Smooth muscle cell (in vitro differentiated cells): ENCODE results near the gene FBXO30. TPM values are rescaled to one million over a fixed set of nuclear protein-coding genes. Genes with fewer than 3 reads are reported as not detected.

Source experiments
- DNase-seq: peaks from one replicate; lab custom pipeline; 2025; ENCODE audit not compliant: unreplicated experiment; lab: John Stamatoyannopoulos, UW
- H2AFZ ChIP-seq: fragments of 200-600 bp; sonication (generic); 2 replicates; pipeline ENCODE4 v1.6.0; 2016; ENCODE audit warnings: antibody characterized with exemption, low read depth, mild to moderate bottlenecking
- H3F3A ChIP-seq: fragments of 200-600 bp; sonication (generic); 2 replicates; pipeline ENCODE4 v1.6.0; 2017; ENCODE audit warnings: antibody characterized with exemption, low read depth
- H3K27ac ChIP-seq: fragments of 200-600 bp; sonication (generic); 2 replicates; pipeline ENCODE4 v1.5.1; 2016; ENCODE audit warnings: low read depth, mild to moderate bottlenecking
- H3K27me3 ChIP-seq: fragments of 200-600 bp; sonication (generic); 2 replicates; pipeline ENCODE4 v1.6.1; 2016; ENCODE audit warnings: low read depth, mild to moderate bottlenecking
- H3K36me3 ChIP-seq: fragments of 200-600 bp; sonication (generic); 2 replicates; pipeline ENCODE4 v1.5.1; 2016; ENCODE audit warnings: low read depth
- H3K4me1 ChIP-seq: fragments of 200-600 bp; sonication (generic); 2 replicates; pipeline ENCODE4 v1.5.1; 2016; ENCODE audit warnings: low read depth
- H3K4me2 ChIP-seq: fragments of 200-600 bp; sonication (generic); 2 replicates; pipeline ENCODE4 v1.6.0; 2016; ENCODE audit warnings: mild to moderate bottlenecking
- H3K4me3 ChIP-seq: fragments of 200-600 bp; sonication (generic); 2 replicates; pipeline ENCODE4 v1.5.1; 2016; ENCODE audit warnings: mild to moderate bottlenecking
- H3K79me2 ChIP-seq: fragments of 200-600 bp; sonication (generic); 2 replicates; pipeline ENCODE4 v1.6.0; 2016; ENCODE audit warnings: low read depth, mild to moderate bottlenecking
- H3K9ac ChIP-seq: fragments of 200-600 bp; sonication (generic); 2 replicates; pipeline ENCODE4 v1.6.0; 2016; ENCODE audit warnings: low read depth
- H3K9me3 ChIP-seq: fragments of 200-600 bp; sonication (generic); replicated peaks from 2 replicates; pipeline ENCODE4 v1.5.1; 2016; ENCODE audit warnings: low read depth
- H4K20me1 ChIP-seq: fragments of 200-600 bp; sonication (generic); 2 replicates; pipeline ENCODE4 v1.6.0; 2016; ENCODE audit warnings: low read depth
- WGBS: methylation state at CpG from one replicate; pipeline ENCODE4 v1.1.7; 2016; ENCODE audit warnings: low lambda C conversion rate; 5-methylcytosine and 5-hydroxymethylcytosine counted together
- polyA plus RNA-seq: library from polyadenylated mRNA; unstranded; fragments of >200 nt; fragmentation: Nextera tagmentation; extraction: Ambion mirVana; gene quantifications from 2 replicates; pipeline ENCODE4 v1.2.1, GENCODE V29; 2016
- total RNA-seq: library from RNA; depleted of rRNA; stranded (reverse); fragments of >200 nt; gene quantifications from 2 replicates; pipeline ENCODE4 v1.2.3, GENCODE V29; 2014
- TF ChIP-seq, protein P1 (sequence below): fragments of 200-600 bp; sonication (generic); IDR thresholded peaks from 2 replicates; pipeline ENCODE4 v1.5.1; 2017; ENCODE audit warnings: borderline replicate concordance, mild to moderate bottlenecking, antibody characterized with exemption; ENCODE audit not compliant: insufficient read depth, poor library complexity, severe bottlenecking

Gene FBXO30
- total and polyA plus RNA-seq, 2 experiments from 2014 or later = 3.1 to 10.3 TPM

- Histone ChIP-seq H3K27me3 (no peaks in the 10 kb centered on the region), H4K20me1 (no peaks in the 10 kb centered on the region), H2AFZ (peak overlapping the region; percentile 45), H3K79me2 (no peaks in the 10 kb centered on the region), H3K4me2 (no peak overlapping the region), H3F3A (no peaks in the 10 kb centered on the region), H3K36me3 (no peaks in the 10 kb centered on the region), H3K4me1 (no peaks in the 10 kb centered on the region), H3K27ac (no peak overlapping the region), H3K9me3 (no peaks in the 10 kb centered on the region), H3K9ac (no peak overlapping the region), H3K4me3 (no peak overlapping the region)
- TF ChIP-seq, protein P1, sequence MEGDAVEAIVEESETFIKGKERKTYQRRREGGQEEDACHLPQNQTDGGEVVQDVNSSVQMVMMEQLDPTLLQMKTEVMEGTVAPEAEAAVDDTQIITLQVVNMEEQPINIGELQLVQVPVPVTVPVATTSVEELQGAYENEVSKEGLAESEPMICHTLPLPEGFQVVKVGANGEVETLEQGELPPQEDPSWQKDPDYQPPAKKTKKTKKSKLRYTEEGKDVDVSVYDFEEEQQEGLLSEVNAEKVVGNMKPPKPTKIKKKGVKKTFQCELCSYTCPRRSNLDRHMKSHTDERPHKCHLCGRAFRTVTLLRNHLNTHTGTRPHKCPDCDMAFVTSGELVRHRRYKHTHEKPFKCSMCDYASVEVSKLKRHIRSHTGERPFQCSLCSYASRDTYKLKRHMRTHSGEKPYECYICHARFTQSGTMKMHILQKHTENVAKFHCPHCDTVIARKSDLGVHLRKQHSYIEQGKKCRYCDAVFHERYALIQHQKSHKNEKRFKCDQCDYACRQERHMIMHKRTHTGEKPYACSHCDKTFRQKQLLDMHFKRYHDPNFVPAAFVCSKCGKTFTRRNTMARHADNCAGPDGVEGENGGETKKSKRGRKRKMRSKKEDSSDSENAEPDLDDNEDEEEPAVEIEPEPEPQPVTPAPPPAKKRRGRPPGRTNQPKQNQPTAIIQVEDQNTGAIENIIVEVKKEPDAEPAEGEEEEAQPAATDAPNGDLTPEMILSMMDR = no peak
- no peak for DNase-seq
- 94% methylated on average over 4 of the region's 4 CpGs for WGBS
These were observed 56.5 kb downstream of the FBXO30 start for GRCh38 chr6:145758113-145758512.

DNA sequence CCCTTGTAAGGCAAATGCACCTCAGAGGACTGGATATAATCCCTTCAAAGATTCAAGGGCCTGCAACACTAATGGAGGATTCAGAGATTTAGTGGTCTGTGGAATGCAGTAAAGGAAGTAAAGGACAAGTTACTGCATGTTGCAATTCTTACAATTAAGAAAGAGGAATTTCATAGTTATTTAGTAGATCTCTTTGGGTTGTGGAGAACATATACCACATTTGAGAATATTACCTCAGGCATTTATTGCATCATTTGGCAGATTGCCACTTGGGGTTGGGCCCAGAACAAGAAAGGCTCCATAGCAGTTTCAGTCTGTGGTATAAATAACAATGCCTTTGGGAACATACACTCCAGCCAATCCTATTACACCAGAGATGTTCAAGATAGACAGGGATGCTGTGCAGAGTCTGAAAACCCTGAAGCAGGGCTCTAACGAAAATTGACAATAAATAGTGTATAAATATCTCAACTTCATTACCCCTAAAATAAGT, 58.4 kb downstream of the FBXO30 start:
- Histone ChIP-seq H3K36me3 (no peaks in the 10 kb centered on the region), H3K79me2 (no peaks in the 10 kb centered on the region), H3K4me1 (no peaks in the 10 kb centered on the region), H3K4me2 (peak overlapping the region; percentile 28), H3K27ac (peak overlapping the region; percentile 19), H3K9ac (no peak overlapping the region), H4K20me1 (no peaks in the 10 kb centered on the region), H3F3A (no peaks in the 10 kb centered on the region), H3K4me3 (no peak overlapping the region), H2AFZ (no peak overlapping the region), H3K27me3 (no peaks in the 10 kb centered on the region), H3K9me3 (no peaks in the 10 kb centered on the region)
- DNase-seq = no peak
- WGBS = 64% methylated on average over 1 of the region's 1 CpG
- TF ChIP-seq, protein P1 = no peak

DNA sequence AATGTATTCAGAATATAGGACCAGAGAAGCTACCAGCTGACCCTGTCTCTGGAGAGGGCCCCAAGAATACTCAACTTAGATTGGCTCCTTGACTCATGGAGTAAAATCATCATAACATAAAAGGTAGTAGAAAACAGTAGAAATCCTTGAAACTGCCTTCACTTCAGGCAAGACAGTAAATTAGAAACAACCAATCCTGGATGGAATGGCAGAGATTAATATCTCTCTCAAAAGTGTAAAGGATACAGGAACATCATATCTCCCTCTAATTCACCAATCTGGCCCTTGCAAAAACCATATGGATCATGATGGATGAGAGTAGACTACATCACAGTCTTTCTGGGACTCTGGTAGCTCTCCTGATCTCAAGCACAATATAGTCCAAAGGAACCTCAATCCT, 58.9 kb downstream of the FBXO30 start:
- no peaks in the 10 kb centered on the region for H3K9me3 ChIP-seq
- H3K79me2 ChIP-seq = no peaks in the 10 kb centered on the region
- TF ChIP-seq, protein P1 = no peak
- H3K27me3 ChIP-seq = no peaks in the 10 kb centered on the region
- H3K4me1 ChIP-seq = no peaks in the 10 kb centered on the region
- H3K4me3 ChIP-seq = no peak overlapping the region
- no peaks in the 10 kb centered on the region for H3F3A ChIP-seq
- H4K20me1 ChIP-seq = no peaks in the 10 kb centered on the region
- DNase-seq = no peak
- peak overlapping the region; percentile 19 for H3K27ac ChIP-seq
- H3K36me3 ChIP-seq = no peaks in the 10 kb centered on the region
- H3K4me2 ChIP-seq = peak overlapping the region; percentile 28
- no peak overlapping the region for H2AFZ ChIP-seq
- H3K9ac ChIP-seq = no peak overlapping the region

DNA sequence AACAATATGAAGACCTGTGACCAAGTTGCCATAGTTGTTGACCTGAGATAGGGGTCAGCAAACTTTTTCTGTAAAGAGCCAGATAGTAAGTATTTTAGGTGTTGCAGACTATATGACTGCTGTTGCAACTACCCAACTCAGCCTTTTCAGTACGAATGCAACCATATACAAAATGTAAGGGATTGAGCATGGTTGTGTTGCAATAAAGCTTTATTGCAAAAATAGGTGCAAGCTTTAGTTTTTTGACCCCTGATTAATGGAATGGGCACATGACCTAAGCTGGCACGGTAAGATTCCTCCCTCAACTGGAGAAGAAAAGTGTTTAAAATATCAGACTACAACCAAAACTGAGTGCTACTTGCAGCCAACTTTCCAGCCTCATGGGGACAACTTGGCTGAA, 62.0 kb downstream of the FBXO30 start:
- Histone ChIP-seq H3K27ac (no peak overlapping the region), H3K27me3 (no peaks in the 10 kb centered on the region), H3K4me1 (no peaks in the 10 kb centered on the region), H3K4me2 (no peak overlapping the region), H3F3A (no peaks in the 10 kb centered on the region), H3K9ac (no peak overlapping the region), H3K4me3 (no peak overlapping the region), H3K9me3 (no peaks in the 10 kb centered on the region), H4K20me1 (no peaks in the 10 kb centered on the region), H3K79me2 (no peaks in the 10 kb centered on the region), H3K36me3 (no peaks in the 10 kb centered on the region), H2AFZ (no peak overlapping the region)
- WGBS = 94% methylated on average over 2 of the region's 2 CpGs
- DNase-seq = no peak
- TF ChIP-seq, protein P1 = no peak
